ENCODE measurements around the gene VCAN.

The VCAN gene

GRCh38 chr5:83487155-83487554 lies 15.6 kb downstream of the VCAN start (continued):
- TF ChIP-seq TSHZ1 (tag by site-specific recombination; IDR thresholded peaks at IDR 0.05; ENCODE audit: borderline replicate concordance) (no peak), HOXD13 (CRISPR knock-in tag; IDR thresholded peaks at IDR 0.05; ENCODE audit: borderline replicate concordance) (no peak), ZNF621 (tag by site-specific recombination; IDR thresholded peaks at IDR 0.05) (no peak), ZNF777 (tag by site-specific recombination; IDR thresholded peaks at IDR 0.05; ENCODE audit: borderline replicate concordance) (no peak), BCL11A (tag by site-specific recombination; IDR thresholded peaks at IDR 0.05; ENCODE audit: low read depth) (no peak), ZNF571 (tag by site-specific recombination; IDR thresholded peaks at IDR 0.05) (no peak), ZNF830 (tag by site-specific recombination; IDR thresholded peaks at IDR 0.05; ENCODE audit: low read depth) (no peak), AEBP2 (tag by site-specific recombination; IDR thresholded peaks at IDR 0.05; ENCODE audit: borderline replicate concordance) (no peak)

GRCh38 chr5:83488271-83488670 lies 16.7 kb downstream of the VCAN start:
- no peak overlapping the region for H3K4me3 ChIP-seq (ENCODE audit: low read depth, low read length)
- no peak overlapping the region for H3K27ac ChIP-seq (ENCODE audit: extremely low read depth, low read depth, low read length)
- ChIA-PET POLR2A (interaction anchor here (1.9 kb wide), 1 partner anchor 17 kb away, joined by 5 read pairs; the partner anchor contains the start of gene VCAN), CTCF (interaction anchor here (0.7 to 1.2 kb wide), 2 partner anchors 15 to 912 kb away, joined by 3 to 6 read pairs; no protein-coding TSS in a partner anchor)
- no peaks in the 10 kb centered on the region; the same call in 1 of the 2 replicates for H3K4me1 ChIP-seq (ENCODE audit: control insufficient read depth, insufficient read depth, low read length)
- TF ChIP-seq YY1 (tag by site-specific recombination; IDR thresholded peaks at IDR 0.05): no peak
- TF ChIP-seq ZNF404 (tag by site-specific recombination; IDR thresholded peaks at IDR 0.05): no peak
- no peak for TF ChIP-seq ZNF24 (tag by site-specific recombination; IDR thresholded peaks at IDR 0.05)
- no peak for TF ChIP-seq IKZF3 (tag by site-specific recombination; IDR thresholded peaks at IDR 0.05)
- no peak for TF ChIP-seq ZNF112 (tag by site-specific recombination; IDR thresholded peaks at IDR 0.05)
- TF ChIP-seq KLF16 (tag by site-specific recombination; IDR thresholded peaks at IDR 0.05): no peak
- TF ChIP-seq ZNF280D (tag by site-specific recombination; IDR thresholded peaks at IDR 0.05): no peak
- TF ChIP-seq OVOL3 (tag by site-specific recombination; IDR thresholded peaks at IDR 0.05): no peak
- TF ChIP-seq ZBTB48 (tag by site-specific recombination; IDR thresholded peaks at IDR 0.05): no peak
- TF ChIP-seq ZNF660 (tag by site-specific recombination; IDR thresholded peaks at IDR 0.05): no peak
- TF ChIP-seq ZNF394 (tag by site-specific recombination; IDR thresholded peaks at IDR 0.05; ENCODE audit: borderline replicate concordance): no peak
- TF ChIP-seq SP3 (tag by site-specific recombination; IDR thresholded peaks at IDR 0.05): no peak
- TF ChIP-seq ZNF549 (tag by site-specific recombination; IDR thresholded peaks at IDR 0.05): no peak
- no peak for TF ChIP-seq GFI1B (tag by site-specific recombination; IDR thresholded peaks at IDR 0.05)
- TF ChIP-seq REST (tag by site-specific recombination; IDR thresholded peaks at IDR 0.05): no peak
- H3K36me3 ChIP-seq (ENCODE audit: control insufficient read depth in 2 of 2, insufficient read depth in 1 of 2, low read length in 2 of 2): peaks cover 50 to 61% of the 10 kb centered on the region in 2 experiments
- H3K9me3 ChIP-seq (ENCODE audit: control insufficient read depth, insufficient read depth, low read depth, low read length): no peaks in the 10 kb centered on the region

Data from HEK293 (cell line).